ENCODE results near the gene HS2ST1.

The HS2ST1 gene

DNA sequence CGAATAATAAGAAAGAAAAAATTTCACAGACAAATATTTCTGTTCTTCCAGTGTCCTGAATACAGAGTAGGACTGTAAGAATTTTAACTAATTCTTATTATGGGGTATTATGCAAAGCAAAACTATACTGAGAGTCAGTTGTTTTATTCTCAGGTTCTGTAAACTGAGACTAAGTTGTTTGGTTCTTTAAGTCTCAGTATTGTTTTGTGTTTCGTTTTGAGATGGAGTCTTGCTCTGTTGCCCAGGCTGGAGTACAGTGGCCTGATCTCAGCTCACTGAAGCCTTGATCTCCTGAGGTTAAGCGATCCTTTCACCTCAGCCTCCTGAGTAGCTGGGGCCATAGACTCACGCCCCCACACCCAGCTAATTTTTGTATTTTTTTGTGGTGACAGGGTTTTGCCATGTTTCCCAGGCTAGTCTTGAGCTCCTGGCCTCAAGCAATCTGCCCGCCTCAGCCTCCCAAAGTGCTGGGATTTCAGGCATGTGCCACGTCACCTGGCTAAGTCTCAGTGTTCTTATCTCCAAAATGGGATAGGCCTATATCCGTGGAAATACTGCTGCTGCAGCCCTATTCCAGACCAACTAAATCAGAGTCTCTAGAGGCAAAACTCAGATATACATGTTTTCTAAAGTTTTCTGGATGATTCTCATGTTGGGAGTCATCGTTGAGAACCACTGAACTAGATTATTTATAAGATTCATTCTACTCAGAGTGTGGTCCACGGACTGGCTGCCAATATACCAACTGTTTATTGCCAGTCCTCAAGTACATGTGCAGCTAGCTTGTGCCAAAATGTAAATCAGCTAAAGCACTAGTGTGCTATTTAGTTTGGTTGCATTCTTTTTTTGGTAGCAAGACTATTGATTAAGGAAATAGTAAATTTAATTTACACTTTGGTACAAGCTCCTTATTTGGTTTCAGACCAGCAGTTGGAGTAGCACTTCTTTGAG is 116.6 kb downstream of the HS2ST1 start:
- Histone ChIP-seq H3K4me1 (ENCODE audit: control insufficient read depth, insufficient read depth, low read length) (peaks cover 5% of the 10 kb centered on the region; the same call in 1 of the 2 replicates), H3K36me3 (ENCODE audit: control insufficient read depth in 2 of 2, insufficient read depth in 1 of 2, low read length in 2 of 2) (no peaks in the 10 kb centered on the region), H3K27ac (ENCODE audit: extremely low read depth, low read depth, low read length) (no peak overlapping the region), H3K4me3 (ENCODE audit: low read depth, low read length) (no peak overlapping the region), H3K9me3 (ENCODE audit: control insufficient read depth, insufficient read depth, low read depth, low read length) (no peaks in the 10 kb centered on the region)
- ChIA-PET CTCF (interaction anchor here (0.5 to 0.7 kb wide), 2 partner anchors 10 to 218 kb away, joined by 3 to 4 read pairs; no protein-coding TSS in a partner anchor), POLR2A (no interaction called here)
- TF ChIP-seq ZNF391 (tag by site-specific recombination; IDR thresholded peaks at IDR 0.05; ENCODE audit: borderline replicate concordance, low read depth) (no peak), ZNF121 (tag by site-specific recombination; IDR thresholded peaks at IDR 0.05) (0 out of 2 replicates have a peak, but pooled peaks have one; percentile 15)

DNA sequence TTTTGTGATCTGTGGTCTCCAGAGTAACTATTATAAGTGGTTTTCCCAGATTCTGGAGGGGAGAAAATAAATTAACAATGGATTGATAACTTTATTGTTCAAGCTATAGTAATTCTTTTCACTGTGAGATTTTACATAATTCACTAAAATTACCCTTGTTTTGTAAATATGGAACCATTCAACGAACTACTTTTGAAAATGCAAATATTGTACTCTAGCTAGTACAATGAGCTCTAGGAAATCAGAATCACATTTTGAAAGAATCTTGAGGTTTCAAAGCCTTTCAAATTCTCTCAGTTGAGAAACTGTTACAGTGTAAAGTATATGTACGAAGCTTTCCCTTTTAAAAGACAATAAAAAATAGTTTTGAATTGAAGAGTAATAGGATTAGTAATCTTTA is 119.9 kb downstream of the HS2ST1 start:
- TF ChIP-seq RBAK (tag by site-specific recombination; IDR thresholded peaks at IDR 0.05) (no peak), ZNF274 (IDR thresholded peaks at IDR 0.05; ENCODE audit: low read length) (no peak), ZNF274 (tag by site-specific recombination; IDR thresholded peaks at IDR 0.05; ENCODE audit: borderline replicate concordance) (no peak), OSR2 (tag by site-specific recombination; IDR thresholded peaks at IDR 0.05) (no peak), GFI1B (tag by site-specific recombination; IDR thresholded peaks at IDR 0.05) (no peak), ZNF701 (tag by site-specific recombination; IDR thresholded peaks at IDR 0.05) (no peak), YY1 (tag by site-specific recombination; IDR thresholded peaks at IDR 0.05) (no peak), ZNF248 (tag by site-specific recombination; IDR thresholded peaks at IDR 0.05) (no peak), ZNF549 (tag by site-specific recombination; IDR thresholded peaks at IDR 0.05) (no peak), ZBTB17 (tag by site-specific recombination; IDR thresholded peaks at IDR 0.05) (no peak), ZNF529 (tag by site-specific recombination; IDR thresholded peaks at IDR 0.05; ENCODE audit: insufficient replicate concordance) (no peak), YY2 (tag by site-specific recombination; IDR thresholded peaks at IDR 0.05) (no peak), ZNF114 (tag by site-specific recombination; IDR thresholded peaks at IDR 0.05) (no peak)
- TF ChIP-seq, protein P1, sequence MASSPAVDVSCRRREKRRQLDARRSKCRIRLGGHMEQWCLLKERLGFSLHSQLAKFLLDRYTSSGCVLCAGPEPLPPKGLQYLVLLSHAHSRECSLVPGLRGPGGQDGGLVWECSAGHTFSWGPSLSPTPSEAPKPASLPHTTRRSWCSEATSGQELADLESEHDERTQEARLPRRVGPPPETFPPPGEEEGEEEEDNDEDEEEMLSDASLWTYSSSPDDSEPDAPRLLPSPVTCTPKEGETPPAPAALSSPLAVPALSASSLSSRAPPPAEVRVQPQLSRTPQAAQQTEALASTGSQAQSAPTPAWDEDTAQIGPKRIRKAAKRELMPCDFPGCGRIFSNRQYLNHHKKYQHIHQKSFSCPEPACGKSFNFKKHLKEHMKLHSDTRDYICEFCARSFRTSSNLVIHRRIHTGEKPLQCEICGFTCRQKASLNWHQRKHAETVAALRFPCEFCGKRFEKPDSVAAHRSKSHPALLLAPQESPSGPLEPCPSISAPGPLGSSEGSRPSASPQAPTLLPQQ (tag by site-specific recombination; IDR thresholded peaks at IDR 0.05) = no peak
- TF ChIP-seq, protein P2, sequence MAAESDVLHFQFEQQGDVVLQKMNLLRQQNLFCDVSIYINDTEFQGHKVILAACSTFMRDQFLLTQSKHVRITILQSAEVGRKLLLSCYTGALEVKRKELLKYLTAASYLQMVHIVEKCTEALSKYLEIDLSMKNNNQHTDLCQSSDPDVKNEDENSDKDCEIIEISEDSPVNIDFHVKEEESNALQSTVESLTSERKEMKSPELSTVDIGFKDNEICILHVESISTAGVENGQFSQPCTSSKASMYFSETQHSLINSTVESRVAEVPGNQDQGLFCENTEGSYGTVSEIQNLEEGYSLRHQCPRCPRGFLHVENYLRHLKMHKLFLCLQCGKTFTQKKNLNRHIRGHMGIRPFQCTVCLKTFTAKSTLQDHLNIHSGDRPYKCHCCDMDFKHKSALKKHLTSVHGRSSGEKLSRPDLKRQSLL (tag by site-specific recombination; IDR thresholded peaks at IDR 0.05) = no peak
- TF ChIP-seq, protein P3, sequence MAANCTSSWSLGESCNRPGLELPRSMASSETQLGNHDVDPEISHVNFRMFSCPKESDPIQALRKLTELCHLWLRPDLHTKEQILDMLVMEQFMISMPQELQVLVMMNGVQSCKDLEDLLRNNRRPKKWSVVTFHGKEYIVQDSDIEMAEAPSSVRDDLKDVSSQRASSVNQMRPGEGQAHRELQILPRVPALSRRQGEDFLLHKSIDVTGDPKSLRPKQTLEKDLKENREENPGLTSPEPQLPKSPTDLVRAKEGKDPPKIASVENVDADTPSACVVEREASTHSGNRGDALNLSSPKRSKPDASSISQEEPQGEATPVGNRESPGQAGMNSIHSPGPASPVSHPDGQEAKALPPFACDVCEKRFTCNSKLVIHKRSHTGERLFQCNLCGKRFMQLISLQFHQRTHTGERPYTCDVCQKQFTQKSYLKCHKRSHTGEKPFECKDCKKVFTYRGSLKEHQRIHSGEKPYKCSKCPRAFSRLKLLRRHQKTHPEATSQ (tag by site-specific recombination; IDR thresholded peaks at IDR 0.05) = no peak
- no peak overlapping the region for H3K27ac ChIP-seq (ENCODE audit: extremely low read depth, low read depth, low read length)
- CTCF ChIA-PET = interaction anchor here (0.7 to 2.1 kb wide), 4 partner anchors 9 to 180 kb away, joined by 3 to 11 read pairs (median 4); no protein-coding TSS in a partner anchor
- H3K4me1 ChIP-seq (ENCODE audit: control insufficient read depth, insufficient read depth, low read length) = no peaks in the 10 kb centered on the region
- no peaks in the 10 kb centered on the region for H3K9me3 ChIP-seq (ENCODE audit: control insufficient read depth, insufficient read depth, low read depth, low read length)
- no peak overlapping the region for H3K4me3 ChIP-seq (ENCODE audit: low read depth, low read length)
- POLR2A ChIA-PET = interaction anchor here (0.6 kb wide), 1 partner anchor 969 kb away, joined by 3 read pairs; no protein-coding TSS in a partner anchor
- no peaks in the 10 kb centered on the region for H3K36me3 ChIP-seq (ENCODE audit: control insufficient read depth in 2 of 2, insufficient read depth in 1 of 2, low read length in 2 of 2)
